Fibroblast of skin of abdomen (primary cell): Measurements from ENCODE around the gene MFAP3L.

ENCODE experiments used
- DNase-seq: peaks from one replicate; pipeline ENCODE4 v3.0.0-alpha.2; 2013

MFAP3L gene

GRCh38 chr4:169940460-169940859, 85.7 kb downstream of the MFAP3L start:
- no peak for DNase-seq
